ENCODE results near the gene CHRNA4.

DNA sequence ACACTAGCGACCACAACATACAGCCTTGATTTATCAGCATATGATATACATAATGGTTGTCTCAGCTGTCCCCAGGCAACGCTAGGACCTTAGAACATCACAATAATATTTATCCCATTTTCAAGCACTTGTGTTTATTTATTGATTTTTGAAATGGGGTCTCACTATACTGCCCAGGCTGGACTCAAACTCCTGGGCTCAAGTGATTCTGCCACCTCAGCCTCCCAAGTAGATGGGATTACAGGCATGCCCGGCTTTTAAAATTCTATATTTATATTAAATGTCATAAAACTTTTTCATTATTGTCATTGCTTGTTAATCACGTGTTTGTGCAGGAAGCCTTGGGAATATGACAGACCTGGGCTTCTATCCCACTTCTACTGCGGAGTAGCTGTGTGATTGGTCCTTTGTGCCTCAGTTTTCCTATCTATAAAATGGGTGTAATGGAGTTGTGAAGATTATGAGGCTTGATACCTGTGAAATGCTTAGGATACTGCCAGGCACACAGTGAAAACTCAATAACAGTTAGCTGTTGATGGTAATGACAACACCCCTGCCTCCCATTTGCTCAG lies 58.0 kb downstream of the CHRNA4 start:
- TF ChIP-seq JUN (CRISPR knock-in tag; IDR thresholded peaks at IDR 0.05) (no peak), MAX (IDR thresholded peaks at IDR 0.05) (no peak), FOXO4 (CRISPR knock-in tag; conservative IDR thresholded peaks at IDR 0.05) (no peak), NR1H2 (CRISPR knock-in tag; IDR thresholded peaks at IDR 0.05; ENCODE audit: borderline replicate concordance, low read depth) (no peak), HNRNPH1 (optimal IDR thresholded peaks at IDR 0.05; ENCODE audit: low read depth, low read length) (no peak), CREB1 (IDR thresholded peaks at IDR 0.05) (no peak), CREB1 (CRISPR knock-in tag; IDR thresholded peaks at IDR 0.05) (no peak), ZBTB34 (CRISPR knock-in tag; IDR thresholded peaks at IDR 0.05) (no peak), JUND (CRISPR knock-in tag; IDR thresholded peaks at IDR 0.05) (no peak)
- TF ChIP-seq, protein P1, sequence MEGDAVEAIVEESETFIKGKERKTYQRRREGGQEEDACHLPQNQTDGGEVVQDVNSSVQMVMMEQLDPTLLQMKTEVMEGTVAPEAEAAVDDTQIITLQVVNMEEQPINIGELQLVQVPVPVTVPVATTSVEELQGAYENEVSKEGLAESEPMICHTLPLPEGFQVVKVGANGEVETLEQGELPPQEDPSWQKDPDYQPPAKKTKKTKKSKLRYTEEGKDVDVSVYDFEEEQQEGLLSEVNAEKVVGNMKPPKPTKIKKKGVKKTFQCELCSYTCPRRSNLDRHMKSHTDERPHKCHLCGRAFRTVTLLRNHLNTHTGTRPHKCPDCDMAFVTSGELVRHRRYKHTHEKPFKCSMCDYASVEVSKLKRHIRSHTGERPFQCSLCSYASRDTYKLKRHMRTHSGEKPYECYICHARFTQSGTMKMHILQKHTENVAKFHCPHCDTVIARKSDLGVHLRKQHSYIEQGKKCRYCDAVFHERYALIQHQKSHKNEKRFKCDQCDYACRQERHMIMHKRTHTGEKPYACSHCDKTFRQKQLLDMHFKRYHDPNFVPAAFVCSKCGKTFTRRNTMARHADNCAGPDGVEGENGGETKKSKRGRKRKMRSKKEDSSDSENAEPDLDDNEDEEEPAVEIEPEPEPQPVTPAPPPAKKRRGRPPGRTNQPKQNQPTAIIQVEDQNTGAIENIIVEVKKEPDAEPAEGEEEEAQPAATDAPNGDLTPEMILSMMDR (CRISPR knock-in tag; IDR thresholded peaks at IDR 0.05): no peak
- TF ChIP-seq, protein P2, sequence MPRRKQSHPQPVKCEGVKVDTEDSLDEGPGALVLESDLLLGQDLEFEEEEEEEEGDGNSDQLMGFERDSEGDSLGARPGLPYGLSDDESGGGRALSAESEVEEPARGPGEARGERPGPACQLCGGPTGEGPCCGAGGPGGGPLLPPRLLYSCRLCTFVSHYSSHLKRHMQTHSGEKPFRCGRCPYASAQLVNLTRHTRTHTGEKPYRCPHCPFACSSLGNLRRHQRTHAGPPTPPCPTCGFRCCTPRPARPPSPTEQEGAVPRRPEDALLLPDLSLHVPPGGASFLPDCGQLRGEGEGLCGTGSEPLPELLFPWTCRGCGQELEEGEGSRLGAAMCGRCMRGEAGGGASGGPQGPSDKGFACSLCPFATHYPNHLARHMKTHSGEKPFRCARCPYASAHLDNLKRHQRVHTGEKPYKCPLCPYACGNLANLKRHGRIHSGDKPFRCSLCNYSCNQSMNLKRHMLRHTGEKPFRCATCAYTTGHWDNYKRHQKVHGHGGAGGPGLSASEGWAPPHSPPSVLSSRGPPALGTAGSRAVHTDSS (CRISPR knock-in tag; conservative IDR thresholded peaks at IDR 0.05): no peak
- TF ChIP-seq, protein P3, sequence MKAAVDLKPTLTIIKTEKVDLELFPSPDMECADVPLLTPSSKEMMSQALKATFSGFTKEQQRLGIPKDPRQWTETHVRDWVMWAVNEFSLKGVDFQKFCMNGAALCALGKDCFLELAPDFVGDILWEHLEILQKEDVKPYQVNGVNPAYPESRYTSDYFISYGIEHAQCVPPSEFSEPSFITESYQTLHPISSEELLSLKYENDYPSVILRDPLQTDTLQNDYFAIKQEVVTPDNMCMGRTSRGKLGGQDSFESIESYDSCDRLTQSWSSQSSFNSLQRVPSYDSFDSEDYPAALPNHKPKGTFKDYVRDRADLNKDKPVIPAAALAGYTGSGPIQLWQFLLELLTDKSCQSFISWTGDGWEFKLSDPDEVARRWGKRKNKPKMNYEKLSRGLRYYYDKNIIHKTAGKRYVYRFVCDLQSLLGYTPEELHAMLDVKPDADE (CRISPR knock-in tag; IDR thresholded peaks at IDR 0.05): no peak
- TF ChIP-seq, protein P4, sequence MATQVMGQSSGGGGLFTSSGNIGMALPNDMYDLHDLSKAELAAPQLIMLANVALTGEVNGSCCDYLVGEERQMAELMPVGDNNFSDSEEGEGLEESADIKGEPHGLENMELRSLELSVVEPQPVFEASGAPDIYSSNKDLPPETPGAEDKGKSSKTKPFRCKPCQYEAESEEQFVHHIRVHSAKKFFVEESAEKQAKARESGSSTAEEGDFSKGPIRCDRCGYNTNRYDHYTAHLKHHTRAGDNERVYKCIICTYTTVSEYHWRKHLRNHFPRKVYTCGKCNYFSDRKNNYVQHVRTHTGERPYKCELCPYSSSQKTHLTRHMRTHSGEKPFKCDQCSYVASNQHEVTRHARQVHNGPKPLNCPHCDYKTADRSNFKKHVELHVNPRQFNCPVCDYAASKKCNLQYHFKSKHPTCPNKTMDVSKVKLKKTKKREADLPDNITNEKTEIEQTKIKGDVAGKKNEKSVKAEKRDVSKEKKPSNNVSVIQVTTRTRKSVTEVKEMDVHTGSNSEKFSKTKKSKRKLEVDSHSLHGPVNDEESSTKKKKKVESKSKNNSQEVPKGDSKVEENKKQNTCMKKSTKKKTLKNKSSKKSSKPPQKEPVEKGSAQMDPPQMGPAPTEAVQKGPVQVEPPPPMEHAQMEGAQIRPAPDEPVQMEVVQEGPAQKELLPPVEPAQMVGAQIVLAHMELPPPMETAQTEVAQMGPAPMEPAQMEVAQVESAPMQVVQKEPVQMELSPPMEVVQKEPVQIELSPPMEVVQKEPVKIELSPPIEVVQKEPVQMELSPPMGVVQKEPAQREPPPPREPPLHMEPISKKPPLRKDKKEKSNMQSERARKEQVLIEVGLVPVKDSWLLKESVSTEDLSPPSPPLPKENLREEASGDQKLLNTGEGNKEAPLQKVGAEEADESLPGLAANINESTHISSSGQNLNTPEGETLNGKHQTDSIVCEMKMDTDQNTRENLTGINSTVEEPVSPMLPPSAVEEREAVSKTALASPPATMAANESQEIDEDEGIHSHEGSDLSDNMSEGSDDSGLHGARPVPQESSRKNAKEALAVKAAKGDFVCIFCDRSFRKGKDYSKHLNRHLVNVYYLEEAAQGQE (IDR thresholded peaks at IDR 0.05; ENCODE audit: borderline replicate concordance in 1 of 2, low read depth in 1 of 2, low read length in 2 of 2): no peak
- TF ChIP-seq, protein P5, sequence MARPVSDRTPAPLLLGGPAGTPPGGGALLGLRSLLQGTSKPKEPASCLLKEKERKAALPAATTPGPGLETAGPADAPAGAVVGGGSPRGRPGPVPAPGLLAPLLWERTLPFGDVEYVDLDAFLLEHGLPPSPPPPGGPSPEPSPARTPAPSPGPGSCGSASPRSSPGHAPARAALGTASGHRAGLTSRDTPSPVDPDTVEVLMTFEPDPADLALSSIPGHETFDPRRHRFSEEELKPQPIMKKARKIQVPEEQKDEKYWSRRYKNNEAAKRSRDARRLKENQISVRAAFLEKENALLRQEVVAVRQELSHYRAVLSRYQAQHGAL (CRISPR knock-in tag; IDR thresholded peaks at IDR 0.05; ENCODE audit: not compliant biosample characterization): no peak
